GM21526 (cell line): Measurements from ENCODE around the gene RIIAD1.
"Not testable (repeated sequence)": the region's sequence is repeated elsewhere in the genome, so short reads cannot be mapped to it uniquely, and the experiment has no call there.

Experiments
- ATAC-seq: cut with Tn5 transposase; IDR thresholded peaks from one replicate; pipeline ENCODE4 v1.9.1; 2021; ENCODE audit warnings: moderate library complexity; ENCODE audit not compliant: unreplicated experiment, low FRiP score

The RIIAD1 gene, protein sequence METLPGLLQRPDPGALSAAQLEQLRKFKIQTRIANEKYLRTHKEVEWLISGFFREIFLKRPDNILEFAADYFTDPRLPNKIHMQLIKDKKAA

DNA sequence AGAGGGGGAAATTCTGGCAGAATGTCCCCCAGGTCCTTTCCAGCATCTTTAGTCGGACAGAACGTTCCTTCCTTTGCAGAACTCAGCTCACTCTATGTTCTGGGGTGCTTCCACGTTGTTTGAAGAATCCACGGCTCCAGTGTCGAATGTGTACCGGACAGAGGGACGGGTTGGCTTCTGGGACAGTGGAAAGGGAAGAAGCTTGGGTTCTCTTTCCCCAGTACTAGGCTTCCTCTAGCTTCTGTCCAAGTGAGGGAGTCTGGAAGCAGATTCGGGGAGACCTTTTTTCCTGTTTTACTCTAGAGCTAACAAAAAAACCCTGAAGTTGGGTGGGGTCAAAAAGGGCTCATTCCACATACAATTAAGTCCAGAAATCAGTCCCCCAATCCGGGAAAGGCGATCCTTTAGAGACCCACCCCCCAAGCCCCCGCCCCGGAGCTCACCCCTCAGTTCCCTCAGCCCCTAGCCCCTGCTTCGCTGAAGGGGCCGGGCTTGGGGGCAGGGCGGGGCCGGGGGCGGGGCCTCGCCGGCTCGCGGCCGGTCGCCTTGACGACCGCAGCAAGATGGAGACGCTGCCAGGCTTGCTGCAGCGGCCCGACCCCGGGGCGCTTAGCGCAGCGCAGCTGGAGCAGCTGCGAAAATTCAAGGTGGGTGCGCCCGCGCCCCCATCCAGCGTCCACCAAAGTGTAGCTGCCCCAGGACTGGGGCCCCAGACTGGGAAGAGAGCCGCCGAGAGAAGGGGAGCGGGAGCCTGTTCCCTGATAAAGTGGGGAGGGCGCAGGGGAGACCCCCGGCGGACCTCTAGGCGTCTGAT, at the start of gene RIIAD1:
TSS of gene RIIAD1 (plus strand) at position 549 of the 814 bp plus-strand sequence. CDS start at position 564, 15 bp downstream.
- ATAC-seq = no peak

DNA sequence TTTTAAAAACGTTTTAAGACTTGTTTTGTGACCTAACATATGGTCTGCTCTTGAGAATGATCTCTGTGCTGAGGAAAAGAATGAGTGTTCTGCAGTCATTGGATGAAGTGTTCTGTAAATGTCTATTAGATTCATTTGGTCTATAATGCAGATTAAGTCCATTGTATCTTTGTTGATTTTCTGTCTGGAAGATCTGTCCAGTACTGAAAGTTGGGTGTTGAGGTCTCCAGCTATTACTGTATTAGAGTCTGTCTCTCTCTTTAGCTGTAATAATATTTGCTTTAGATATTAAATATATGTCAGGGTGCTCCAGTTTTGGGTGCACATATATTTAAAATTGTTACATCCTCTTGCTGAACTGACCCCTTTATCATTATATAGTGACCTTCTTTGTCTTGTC, 47.9 kb upstream of the RIIAD1 start:
- ATAC-seq = no peak

DNA sequence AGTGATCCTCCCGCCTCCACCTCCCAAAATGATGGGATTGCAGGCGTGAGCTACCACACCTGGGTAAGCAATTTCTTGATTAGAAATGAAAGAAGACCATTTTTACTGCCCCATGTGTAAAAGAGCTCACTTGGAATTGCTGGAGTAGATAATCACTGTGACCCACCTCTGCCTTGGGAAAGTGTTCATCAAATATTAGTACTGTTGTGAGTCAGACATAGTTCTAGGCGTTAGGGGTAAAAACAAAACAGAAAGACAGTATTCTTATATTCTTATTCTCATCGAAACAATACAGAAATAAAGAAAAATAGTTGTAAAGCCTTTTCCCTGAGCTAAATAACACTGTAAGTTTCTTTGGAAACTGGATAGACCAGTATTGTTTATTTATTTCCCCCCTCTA, 40.9 kb upstream of the RIIAD1 start:
- no peak for ATAC-seq

DNA sequence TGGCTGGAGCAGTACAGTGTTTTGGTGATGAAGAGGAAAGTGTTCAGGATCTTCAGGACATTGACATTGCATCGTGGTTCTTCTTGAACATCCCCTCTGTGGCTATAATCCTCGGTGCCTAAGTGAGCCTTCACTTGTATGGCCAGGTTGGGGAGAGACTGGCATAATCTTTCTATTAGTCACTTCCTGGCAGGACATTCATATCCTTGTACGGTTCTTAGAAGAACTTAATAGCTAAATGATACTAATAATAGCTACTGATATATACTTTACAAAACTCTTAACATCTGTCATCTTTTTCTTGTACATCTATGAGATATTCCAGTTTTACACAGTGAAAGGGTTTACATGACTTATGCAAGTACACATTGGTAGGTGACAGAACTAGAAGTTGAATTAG, 40.5 kb upstream of the RIIAD1 start:
- ATAC-seq = no peak

DNA sequence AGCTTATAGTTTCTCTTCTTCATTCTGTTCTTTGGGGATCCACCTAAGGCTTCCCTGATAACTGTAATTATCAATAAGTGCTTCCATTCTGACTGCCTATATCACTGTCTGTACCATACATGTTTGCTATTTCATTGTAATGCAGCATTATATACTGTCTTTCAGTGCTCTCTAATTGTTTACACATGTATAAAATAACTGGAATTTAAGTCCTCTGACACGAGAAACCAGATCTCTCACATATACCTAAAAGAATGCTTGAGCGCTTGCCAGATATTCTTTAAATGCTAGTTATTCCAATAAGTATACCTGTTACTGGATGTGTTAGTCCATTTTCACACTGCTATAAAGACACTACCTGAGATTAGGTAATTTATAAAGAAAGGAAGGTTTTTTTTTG, 39.4 kb upstream of the RIIAD1 start:
- no peak for ATAC-seq

DNA sequence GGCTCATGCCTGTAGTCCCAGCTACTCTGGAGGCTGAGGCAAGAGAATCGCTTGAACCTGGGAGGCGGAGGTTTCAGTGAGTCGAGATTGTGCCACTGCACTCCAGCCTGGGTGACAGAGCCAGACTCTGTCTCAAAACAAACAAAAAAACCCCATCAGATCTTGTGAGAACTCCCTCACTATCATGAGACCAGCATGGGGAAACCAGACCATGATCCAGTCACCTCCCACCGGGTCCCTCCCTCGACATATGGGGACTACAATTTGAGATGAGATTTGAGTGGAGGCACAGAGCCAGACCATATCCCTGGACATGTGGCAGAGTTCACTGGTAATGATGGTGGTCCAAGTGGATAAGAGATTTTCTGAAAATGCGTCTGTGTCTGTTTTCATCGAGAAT, 38.4 kb upstream of the RIIAD1 start:
- ATAC-seq = not testable (repeated sequence)

DNA sequence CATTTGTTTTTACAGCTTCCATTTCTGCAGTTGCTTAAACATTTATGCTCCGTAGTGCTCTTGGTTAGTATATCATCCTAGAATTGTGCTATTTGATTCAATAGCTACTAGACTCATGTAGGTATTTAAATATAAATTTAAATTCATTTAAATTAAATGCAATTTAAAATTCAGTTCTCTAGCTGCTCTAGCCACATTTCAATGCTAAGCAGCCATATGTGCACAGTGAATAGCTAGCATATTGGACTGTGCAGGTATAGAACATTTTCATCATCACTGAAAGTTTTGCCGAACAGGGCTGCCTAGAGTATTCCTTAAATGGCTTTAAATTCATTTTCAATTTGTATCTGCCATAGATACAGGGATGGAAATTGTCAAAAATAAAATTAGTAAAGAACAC, 37.2 kb upstream of the RIIAD1 start:
- no peak for ATAC-seq

DNA sequence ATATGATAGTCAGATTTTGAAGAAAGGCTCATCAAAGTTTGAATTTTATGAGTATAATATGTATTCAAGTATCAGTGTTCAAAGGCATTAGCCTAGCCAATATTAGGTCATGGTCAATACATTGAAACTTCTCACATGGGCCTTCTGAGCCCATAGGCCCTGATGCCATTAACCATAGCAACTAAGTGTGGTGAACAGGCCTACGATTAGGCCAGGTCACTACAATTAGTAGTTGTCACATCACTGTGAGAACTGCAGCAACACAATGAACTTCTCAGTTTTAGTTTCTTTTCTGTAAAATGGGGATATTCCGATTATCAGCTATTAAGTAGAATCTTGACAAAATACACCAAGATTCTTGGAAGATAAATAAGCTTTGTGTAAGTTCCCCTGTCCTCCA, 34.8 kb upstream of the RIIAD1 start:
- ATAC-seq = no peak

DNA sequence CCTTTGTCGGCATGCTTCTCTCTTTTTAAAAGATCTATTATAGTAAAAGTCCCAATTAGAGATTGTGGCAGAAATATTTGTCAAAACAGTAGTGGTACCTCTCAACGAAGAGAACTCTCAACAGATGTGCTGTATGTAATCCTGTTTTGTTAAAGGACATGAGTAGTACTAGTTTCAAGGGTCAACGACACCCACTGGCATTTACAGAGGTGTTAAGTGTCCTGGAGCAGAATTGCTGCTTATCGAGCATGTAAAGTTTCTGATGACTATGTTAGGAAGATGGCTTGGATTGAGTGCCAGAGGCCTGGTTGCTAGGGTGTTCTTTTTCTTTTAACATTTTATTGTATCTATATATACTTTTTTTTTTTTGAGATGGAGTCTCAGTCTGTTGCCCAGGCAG, 31.8 kb upstream of the RIIAD1 start:
- no peak for ATAC-seq

DNA sequence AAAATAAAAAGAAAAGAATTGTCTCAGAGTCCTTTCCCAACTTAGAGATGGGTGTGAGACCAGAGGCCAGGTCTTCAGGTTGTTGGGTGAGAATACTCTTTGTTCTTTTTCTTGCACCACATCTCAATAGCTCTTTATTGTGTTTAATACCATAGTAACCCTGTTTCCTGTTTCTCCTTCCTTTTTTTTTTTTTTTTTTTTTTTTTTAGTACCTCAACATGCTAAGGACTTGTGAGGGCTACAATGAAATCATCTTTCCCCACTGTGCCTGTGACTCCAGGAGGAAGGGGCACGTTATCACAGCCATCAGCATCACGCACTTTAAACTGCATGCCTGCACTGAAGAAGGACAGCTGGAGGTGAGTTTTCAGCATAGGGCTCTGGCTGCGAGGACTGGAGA, 29.1 kb upstream of the RIIAD1 start:
- ATAC-seq = no peak

DNA sequence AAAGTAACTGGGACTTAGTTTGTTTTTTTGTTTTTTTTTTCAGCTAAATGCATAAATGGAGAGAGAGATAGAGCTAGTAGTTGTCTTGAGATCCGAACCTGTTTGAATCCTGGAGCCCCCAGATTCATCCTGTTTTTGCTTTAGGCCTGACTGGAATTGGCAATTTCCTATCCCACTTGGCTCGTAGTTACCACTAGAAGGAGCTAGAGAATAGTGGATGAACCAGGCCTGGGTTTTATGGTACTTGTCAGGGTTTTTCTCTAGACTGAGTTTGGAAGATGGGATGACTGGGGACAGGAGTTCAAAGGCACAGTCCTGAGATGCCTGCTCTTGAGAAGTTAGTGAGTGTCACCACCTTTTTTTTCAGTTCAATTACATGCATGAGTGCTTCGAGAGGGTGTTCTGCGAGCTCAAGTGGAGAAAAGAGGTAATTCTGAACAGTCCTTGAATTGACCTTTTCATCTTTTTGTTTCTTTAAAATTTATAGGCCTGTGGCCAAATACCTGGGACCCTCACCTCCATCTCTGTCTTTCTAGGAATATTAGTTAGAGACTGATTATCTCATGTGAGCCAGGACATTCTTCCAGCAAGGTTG, 28.2 kb upstream of the RIIAD1 start:
- ATAC-seq = no peak

DNA sequence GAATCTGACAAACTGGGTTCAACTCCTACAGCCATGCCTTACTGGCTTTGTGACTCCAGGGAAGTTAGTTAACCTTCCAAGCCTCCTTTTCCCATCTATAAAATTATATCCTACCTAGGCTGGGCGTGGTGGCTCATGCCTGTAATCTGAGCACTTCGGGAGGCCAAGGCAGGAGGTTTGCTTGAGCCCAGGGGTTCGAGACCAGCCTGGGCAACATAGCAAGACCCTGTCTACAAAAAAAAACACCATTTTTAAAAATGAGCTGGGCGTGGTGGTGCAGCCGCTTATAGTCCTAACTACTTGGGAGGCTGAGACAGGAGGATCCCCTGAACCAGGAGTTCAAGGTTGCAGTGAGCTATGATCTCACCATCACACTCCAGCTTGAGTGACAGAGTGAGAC, 19.8 kb upstream of the RIIAD1 start:
- no peak for ATAC-seq

DNA sequence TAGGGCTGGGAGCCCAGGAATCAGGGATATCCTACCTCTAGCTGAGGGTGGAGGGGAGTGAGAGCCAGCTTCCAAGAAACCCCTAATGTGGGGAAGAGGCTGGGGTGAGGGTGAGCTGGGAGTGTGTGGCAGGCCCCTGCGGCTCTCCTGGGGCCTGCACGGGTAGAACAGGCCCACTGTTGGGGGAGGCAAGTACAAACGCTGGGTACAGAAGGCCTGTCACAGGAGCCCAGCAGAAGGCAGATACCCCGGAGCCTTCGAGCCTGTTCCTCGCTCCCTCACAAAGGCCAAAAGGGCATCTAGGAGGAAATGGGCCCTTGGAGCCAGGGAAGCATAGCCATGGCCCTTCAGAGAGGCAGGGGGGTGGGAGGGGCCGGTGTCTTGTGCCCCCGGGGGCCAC, 18.4 kb upstream of the RIIAD1 start:
- no peak for ATAC-seq

DNA sequence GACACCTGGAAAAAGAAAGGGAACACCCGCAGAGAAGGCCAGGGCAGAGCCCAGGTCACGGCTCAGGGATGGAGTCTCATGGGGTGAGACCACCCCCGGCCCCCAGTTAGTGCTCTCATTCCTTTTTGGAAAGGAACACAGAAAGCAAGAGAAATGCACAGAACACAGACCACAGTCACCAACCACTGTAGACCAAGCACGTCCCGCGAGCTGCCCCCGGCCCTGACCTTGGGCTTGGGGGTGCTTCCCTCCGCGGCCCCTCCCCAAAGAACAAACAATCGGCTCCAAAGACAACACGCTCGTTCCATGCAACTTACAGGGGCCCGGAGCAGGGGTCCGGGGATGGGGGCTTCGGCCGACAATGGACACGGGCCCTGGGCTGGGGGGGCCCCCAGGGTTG, 17.5 kb upstream of the RIIAD1 start:
- ATAC-seq = no peak

DNA sequence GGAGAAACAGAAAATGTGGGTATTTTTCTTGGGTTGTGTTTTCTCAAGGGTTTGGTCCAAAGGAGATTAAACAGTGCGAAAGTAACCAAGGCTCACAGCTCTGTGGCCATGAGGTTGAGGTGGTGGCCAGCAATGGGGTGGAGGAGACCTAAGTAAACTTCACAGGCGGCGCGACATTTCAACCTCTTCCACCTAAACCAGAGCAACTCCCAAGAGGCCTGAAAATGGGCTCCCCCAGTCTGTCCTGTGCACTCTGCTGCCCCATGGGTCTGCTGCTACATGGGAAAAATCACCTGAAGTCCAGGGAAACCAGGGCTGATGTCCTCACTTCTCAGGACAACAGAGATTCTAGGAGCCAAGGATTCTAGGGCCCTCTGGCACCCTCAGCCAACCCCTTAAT, 17.1 kb upstream of the RIIAD1 start:
- ATAC-seq = no peak

DNA sequence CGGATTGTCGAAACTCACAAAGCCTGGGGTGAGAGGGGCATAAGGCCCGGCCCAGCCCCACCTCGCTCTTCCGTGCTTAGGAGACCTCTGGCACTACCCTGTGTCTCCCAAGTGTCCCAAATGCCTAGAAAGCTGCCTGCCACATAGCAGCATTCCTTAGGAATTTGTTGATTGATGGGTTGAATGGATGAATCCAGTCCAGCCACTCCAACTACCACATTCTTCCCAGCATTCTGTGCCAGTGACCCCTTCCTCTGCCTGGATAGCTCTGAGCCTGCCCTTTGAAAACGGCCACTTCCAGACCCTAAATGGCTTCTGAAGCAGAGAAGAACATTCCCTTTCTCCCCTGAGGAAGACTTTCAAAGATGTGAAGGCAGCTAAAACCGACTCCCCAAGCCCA, 16.2 kb upstream of the RIIAD1 start:
- no peak for ATAC-seq

DNA sequence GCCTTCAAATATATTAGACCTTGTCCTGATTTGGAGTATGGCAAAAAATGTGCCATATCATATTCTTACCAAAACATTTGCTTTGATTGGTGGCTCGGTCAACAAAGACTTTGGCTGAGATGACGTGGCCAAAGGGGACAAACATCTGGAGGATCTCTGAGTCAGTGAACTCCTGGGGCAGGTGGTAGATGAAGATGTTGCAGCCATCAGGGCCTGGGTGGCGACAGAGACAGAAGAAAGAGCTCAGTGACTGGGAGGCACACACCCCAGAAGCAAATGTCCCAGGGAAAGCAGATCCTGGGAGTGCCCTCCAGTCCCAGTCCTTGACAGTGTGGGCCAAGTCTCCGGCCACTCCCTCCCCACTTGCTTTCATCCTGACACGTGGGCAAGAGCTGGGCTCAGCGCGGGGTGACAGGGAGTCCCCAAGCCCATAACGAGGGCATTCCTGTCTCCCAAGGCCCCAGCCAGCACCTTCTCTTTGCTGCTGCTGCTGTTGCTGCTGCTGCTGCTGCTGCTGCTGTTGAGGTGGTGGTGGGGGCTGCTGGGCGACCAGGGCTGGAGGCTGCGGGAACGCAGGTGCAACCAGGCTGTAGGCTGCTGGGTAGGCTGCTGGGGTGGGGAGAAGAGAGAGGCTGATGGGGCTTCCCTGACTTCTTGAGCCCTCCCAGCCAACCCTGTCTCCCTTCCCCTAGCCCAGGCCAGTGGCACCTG, 15.4 kb upstream of the RIIAD1 start:
- ATAC-seq = no peak

DNA sequence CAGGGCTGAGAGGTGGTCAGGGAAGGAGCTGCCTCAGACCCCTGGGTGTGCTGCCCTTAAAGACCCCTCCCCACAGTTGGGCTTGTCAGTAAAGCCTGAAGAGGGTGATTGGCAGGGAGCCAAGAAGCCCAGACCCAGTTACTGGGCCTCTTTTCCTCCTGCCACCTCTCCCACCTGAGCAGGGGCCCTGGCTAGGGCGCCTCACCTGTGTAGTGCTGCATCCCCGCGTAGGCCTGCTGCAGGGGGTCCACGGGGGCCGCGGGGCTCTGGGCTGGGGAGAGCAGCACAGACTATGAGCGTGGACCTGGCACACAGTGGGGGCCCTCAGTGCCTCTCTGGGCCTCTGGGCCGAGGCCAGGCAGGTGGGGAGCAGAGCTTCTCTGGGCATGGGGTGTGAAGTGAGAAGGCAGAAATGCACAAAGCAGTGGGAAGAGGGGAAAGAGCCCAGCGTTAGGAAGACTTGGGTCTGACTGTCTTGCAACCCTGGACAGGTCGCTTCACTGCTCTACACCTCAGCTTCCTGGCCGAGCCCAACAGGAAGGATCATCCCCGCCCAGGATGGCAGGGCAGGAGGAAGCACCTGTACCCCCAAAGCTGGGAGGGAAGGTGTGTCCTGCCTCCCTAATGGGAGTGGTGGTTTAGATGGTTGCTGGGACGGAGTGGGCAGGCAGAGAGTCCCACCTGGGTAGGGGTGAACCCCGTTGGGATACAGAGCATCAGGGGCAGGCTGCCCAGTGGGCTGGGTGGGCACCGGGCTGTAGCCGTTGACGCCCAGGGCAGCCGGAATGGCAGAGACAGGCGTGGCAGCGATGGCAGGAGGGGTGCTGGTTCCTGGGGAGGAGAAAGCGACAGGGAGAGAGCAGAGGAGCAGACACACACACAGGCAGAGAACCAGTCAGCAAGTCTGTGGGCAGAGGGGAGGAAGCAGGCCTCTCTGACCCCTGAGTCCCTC, 14.6 kb upstream of the RIIAD1 start:
- no peak for ATAC-seq

DNA sequence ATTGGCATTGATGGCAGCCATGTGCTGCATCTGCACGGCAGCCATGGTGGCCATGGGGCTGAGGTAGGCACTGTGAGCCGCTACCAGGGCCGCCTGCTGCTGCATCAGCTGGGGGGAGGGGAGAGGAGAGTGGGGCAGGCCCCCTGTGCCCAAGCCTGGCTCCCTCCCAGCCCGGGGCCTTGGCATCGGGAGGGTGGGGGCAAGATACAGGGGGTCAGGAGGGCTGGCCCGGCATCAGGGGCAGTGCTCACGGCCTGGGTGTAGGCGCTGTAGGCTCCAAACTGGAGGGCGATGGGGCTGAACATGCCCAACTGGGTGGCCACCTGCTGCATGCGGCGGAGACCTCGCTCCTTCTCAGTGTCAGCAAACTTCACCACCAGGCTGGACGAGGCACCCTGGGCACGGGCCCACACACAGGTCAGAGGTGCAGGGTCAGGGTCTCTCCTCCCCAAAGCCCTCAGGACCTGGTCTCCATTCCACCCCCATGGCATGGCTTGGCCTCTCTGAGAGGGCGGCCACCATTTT, 13.7 kb upstream of the RIIAD1 start:
- ATAC-seq = no peak

DNA sequence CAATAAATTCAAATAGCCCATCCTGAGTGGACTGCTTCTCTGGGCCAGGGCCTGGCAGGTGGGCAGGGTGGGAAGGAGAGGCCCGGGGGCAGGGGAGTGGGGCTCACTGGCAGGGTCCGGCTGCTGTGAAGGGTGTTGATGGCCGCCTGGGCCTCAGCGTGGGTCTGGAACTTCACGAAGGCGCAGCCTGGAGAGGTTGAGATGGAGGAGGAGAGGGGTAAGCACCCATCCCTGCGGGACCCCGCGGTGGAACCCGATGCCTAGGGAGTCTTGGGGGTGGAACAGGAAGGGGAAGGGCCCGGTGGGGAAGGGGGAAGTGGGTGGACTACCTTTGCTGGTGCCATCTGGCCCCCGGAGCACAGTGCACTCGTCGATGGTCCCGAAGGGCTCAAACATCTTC, 12.4 kb upstream of the RIIAD1 start:
- ATAC-seq = no peak
